Left ventricle myocardium inferior (tissue), 1 donor: ENCODE measurements around the gene DDR1. TPM values are rescaled to one million over a fixed set of nuclear protein-coding genes. Genes with fewer than 3 reads are reported as not detected.

ENCODE experiments used
- DNase-seq: peaks from one replicate; pipeline ENCODE4 v3.0.0-alpha.2; 2020
- H3K27ac ChIP-seq: fragments of 200-600 bp; replicated peaks from 2 replicates; pipeline ENCODE4 v1.8.0; 2021
- H3K27me3 ChIP-seq: fragments of 200-600 bp; 2 replicates; pipeline ENCODE4 v1.8.0; 2021; ENCODE audit warnings: low read depth
- H3K36me3 ChIP-seq: fragments of 200-600 bp; 2 replicates; pipeline ENCODE4 v1.8.0; 2021
- H3K4me1 ChIP-seq: fragments of 200-600 bp; 2 replicates; pipeline ENCODE4 v1.8.0; 2021
- H3K4me3 ChIP-seq: fragments of 200-600 bp; 2 replicates; pipeline ENCODE4 v1.8.0; 2021; ENCODE audit warnings: mild to moderate bottlenecking, moderate library complexity
- H3K9me3 ChIP-seq: fragments of 200-600 bp; replicated peaks from 2 replicates; pipeline ENCODE4 v1.8.0; 2021
- CTCF ChIP-seq: fragments of 200-600 bp; IDR thresholded peaks from 2 replicates; pipeline ENCODE4 v1.8.0; 2021; ENCODE audit warnings: antibody characterized with exemption, mild to moderate bottlenecking, borderline replicate concordance
- intact Hi-C: fragments of 100-400 bp; cut with micrococcal nuclease; formaldehyde crosslinking; loops from one replicate; pipeline ENCODE4 v1.11.0; 2022
- total RNA-seq: library from RNA; stranded (reverse); fragmentation: NEBNext Ultra II Directional; extraction: Animal tissue kit (Norgen Biotek cat#: 25700); gene quantifications from one replicate; pipeline ENCODE4 v1.2.1, GENCODE V29; 2021
- donor health status: DM: no; HTN: yes; CAD: no; lungs with severe emphysema.

DDR1 gene
- total RNA-seq, 1 donor from 2014 or later: 28.2 TPM

- H3K4me3 ChIP-seq: no peak overlapping the region
- no peak for DNase-seq
- TF ChIP-seq CTCF: no peak
- H3K9me3 ChIP-seq: no peaks in the 10 kb centered on the region
- H3K4me1 ChIP-seq: peaks cover 23% of the 10 kb centered on the region
- H3K36me3 ChIP-seq: no peaks in the 10 kb centered on the region
- intact Hi-C loops: no loop called here
- no peak overlapping the region for H3K27ac ChIP-seq
- H3K27me3 ChIP-seq: no peaks in the 10 kb centered on the region
Observed at GRCh38 chr6:30837432-30837831, 46.9 kb upstream of the DDR1 start.

DNA sequence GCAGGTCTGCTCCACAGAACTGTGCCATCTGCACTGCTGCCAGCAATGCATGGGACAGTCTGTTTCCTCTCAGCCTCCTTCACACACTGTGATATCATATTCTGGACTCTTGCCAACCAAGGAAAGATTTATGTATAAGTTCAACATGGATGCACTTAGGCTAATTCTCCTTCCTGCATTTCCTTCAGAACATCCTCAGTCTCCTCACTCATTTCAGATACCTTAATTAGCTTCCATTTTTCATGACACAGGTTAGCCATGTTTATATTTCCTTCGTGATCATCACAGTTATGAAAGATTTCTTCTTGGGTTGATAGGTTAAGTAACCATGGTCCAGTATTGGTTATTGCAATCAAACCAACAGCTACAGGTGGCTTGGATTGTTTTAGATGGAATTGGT is 46.4 kb upstream of the DDR1 start:
- no peak for DNase-seq
- intact Hi-C loops: no loop called here
- H3K36me3 ChIP-seq: no peaks in the 10 kb centered on the region
- H3K27me3 ChIP-seq: no peaks in the 10 kb centered on the region
- no peak overlapping the region for H3K4me3 ChIP-seq
- H3K27ac ChIP-seq: no peak overlapping the region
- peaks cover 27% of the 10 kb centered on the region for H3K4me1 ChIP-seq
- TF ChIP-seq CTCF: no peak
- no peaks in the 10 kb centered on the region for H3K9me3 ChIP-seq

GRCh38 chr6:30839671-30840070 is 44.6 kb upstream of the DDR1 start:
- H3K27ac ChIP-seq: no peak overlapping the region
- no peaks in the 10 kb centered on the region for H3K9me3 ChIP-seq
- intact Hi-C loops: no loop called here
- peaks cover 43% of the 10 kb centered on the region for H3K4me1 ChIP-seq
- H3K4me3 ChIP-seq: no peak overlapping the region
- peaks cover 7% of the 10 kb centered on the region for H3K27me3 ChIP-seq
- H3K36me3 ChIP-seq: no peaks in the 10 kb centered on the region
- no peak for TF ChIP-seq CTCF
- no peak for DNase-seq

DNA sequence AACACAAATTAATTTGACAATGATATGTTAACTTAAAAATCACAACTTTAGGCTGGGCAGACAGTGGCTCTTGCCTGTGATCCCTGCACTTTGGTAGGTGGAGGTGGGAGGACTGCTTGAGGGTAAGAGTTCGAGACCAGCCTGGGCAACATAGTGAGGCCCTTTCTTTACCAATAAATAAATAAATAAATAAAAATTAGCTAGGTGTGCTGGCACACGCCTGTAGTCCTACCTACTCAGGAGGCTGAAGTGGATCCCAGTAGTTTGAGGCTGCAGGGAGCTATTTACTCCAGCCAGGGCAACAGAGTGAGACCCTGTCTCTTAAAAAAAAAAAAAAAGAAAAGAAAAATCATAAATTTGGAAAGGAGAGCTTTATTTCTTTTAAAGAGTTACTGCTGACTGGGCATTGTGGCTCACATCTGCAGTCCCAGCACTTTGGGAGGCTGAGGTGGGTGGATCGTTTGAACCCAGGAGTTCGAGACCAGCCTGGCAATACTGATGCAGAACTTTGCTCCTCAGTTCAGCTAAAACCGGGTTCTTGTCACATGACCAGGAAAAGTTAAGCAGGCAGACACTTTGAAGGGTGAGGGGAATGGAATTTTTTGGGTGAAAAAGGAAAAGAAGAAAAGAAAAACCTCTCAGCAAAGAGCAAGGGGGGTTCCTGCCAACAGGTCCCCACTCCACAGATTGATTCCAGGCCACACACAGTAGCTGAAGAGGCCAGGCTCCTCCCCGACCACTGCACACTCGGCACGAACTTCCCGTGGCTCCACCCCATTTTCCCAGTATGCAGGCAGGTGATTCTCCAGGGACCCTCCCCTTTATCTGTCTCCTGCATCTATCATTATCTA is 44.0 kb upstream of the DDR1 start:
- TF ChIP-seq CTCF: no peak
- Histone ChIP-seq H3K4me1 (peaks cover 43% of the 10 kb centered on the region), H3K4me3 (no peak overlapping the region), H3K9me3 (no peaks in the 10 kb centered on the region), H3K36me3 (no peaks in the 10 kb centered on the region), H3K27ac (no peak overlapping the region), H3K27me3 (peaks cover 11% of the 10 kb centered on the region)
- intact Hi-C loops: no loop called here
- no peak for DNase-seq

DNA sequence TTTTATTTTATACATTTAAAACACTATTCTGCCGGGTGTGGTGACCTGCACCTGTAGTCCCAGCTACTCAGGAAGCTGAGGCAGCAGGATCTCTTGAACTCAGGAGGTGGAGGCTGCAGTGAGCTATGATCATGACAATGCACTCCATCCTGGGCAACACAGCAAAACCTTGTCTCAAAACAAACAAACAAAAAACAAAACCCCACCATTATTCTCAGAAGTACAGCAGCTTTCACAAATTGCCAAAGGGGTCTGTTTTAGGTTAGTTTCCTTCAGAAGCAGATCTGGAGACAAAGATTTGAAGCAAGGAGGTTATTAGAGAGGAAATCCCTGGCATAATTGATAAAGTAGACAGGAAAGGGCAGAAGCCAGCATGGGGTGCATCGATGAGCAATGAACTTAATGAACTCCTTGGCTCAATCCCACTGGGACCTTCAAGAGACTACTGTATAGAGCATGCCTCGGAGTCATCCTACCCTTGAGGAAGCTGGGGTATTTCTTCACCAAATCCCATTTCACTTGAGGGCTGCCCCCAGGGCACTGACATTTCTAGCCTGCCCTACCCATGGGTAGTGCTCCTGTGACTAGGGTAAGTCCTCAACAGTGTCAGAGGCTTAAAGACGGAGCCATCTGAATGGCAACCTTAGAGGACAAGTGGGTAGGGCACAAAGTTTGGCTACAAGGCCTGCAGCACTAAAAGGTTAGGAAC is 43.2 kb upstream of the DDR1 start:
- Histone ChIP-seq H3K27ac (no peak overlapping the region), H3K9me3 (no peaks in the 10 kb centered on the region), H3K4me1 (peaks cover 41% of the 10 kb centered on the region), H3K36me3 (no peaks in the 10 kb centered on the region), H3K27me3 (peaks cover 15% of the 10 kb centered on the region), H3K4me3 (no peak overlapping the region)
- TF ChIP-seq CTCF: no peak
- intact Hi-C loops: no loop called here
- DNase-seq: no peak
